GM18507 (cell line): Measurements from ENCODE around the gene ADAMTS15.

ENCODE experiments used
- DNase-seq: peaks from one replicate; pipeline ENCODE4 v3.0.0; 2011; ENCODE audit warnings: low read depth; ENCODE audit not compliant: insufficient read length; ENCODE audit errors: extremely low spot score
- FAIRE-seq: peaks from 2 replicates; lab custom pipeline; 2011; peaks lifted over from hg19 to GRCh38; lab: Jason Lieb, UNC

The ADAMTS15 gene

GRCh38 chr11:130523166-130523565 lies 74.7 kb downstream of the ADAMTS15 start:
- DNase-seq (no peak), FAIRE-seq (no peak)

GRCh38 chr11:130523609-130524008 lies 75.2 kb downstream of the ADAMTS15 start:
- no peak for FAIRE-seq

GRCh38 chr11:130524132-130524790 lies 75.8 kb downstream of the ADAMTS15 start:
- FAIRE-seq, result no peak
- DNase-seq, result no peak

More at GRCh38 chr11:130523609-130524008, 75.2 kb downstream of the ADAMTS15 start:
- no peak for DNase-seq

GRCh38 chr11:130525307-130525706 lies 76.9 kb downstream of the ADAMTS15 start:
- DNase-seq (no peak), FAIRE-seq (no peak)
